ENCODE measurements around the gene NGRN.
"Not testable (repeated sequence)": the region's sequence is repeated elsewhere in the genome, so short reads cannot be mapped to it uniquely, and the experiment has no call there.

The NGRN gene

DNA sequence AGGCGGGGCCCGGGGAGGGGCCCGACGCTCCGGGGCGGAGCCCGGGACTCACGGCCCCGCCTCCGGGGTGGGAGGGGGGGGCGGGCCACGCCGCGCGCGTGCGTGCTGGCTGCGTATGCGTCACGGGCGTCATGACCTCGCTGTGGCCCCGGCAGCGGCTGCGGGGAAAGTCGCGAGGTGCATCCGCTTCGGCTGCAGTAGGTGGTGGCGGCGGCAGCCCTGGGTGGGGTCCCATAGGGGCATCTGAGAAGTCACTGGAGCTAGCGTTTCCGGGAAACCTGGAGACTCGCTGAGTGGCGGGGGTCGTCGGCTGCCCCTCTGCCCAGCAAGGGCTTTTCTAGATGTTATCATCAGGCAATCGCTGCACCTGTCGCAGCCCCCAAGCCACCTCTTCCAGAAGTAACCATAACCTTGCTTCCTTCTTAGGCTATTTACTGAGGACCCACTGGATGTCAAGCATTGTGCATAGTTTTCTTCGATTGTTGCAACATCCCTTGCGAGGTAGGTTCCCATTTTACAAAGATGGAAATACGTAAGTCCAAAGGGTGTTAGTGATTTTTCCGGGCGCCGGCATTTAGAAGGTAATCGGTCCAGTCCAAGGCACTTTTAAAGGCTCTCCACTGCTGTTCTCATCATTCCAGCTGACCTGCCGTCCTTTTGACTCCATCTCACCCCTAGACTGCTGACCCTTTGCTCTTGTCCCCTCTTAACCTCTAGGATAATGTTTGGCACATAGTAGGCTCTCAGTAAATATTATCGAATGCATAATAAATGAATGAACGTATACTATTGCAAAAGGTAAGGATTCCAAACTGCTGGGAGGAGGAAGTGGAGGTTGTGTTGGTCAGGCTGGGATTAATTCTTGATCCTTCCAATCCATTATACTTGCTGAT lies 31.1 kb upstream of the NGRN start, which contains the start of gene GDPGP1:
Gene GDPGP1 (plus strand): TSS at position 114 of the 893 bp plus-strand sequence. CDS start 6,700 bp downstream, outside the sequence.
- DNase-seq (ENCODE audit: low read depth in 2 of 2): no peak

DNA sequence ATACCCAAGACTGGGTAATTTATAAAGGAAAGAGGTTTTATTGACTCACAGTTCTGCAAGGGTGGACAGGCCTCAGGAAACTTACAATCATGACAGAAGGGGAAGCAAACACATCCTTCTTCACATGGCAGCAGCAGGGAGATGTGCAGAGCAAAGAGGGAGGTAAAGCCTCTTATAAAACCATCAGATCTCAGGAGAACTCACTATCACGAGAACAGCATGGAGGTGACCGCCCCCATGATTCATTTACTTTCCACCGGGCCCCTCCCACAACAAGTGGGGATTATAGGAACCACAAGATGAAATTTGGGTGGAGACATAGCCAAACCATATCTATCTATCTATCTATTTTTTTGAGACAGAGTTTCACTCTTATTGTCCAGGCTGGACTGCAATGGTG lies 26.1 kb upstream of the NGRN start:
- DNase-seq (ENCODE audit: low read depth in 2 of 2): no peak

DNA sequence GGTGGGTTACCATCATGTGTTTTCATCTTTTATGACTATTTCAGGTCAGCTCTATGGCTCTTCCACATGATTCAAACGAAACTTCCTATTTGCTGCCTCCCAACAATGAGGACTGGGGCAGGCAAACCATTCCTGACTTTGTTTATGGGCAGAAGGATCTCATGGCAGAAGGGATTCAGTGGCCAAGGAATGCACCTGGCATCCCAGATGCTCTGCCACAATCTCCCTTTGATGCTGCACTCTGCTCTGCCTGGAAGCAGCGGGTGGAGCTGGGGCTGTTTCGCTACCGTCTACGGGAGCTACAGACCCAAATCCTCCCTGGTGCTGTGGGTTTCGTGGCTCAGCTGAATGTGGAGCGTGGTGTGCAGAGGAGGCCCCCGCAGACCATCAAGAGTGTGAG lies 24.6 kb upstream of the NGRN start:
- no peak for DNase-seq (ENCODE audit: low read depth in 2 of 2)

DNA sequence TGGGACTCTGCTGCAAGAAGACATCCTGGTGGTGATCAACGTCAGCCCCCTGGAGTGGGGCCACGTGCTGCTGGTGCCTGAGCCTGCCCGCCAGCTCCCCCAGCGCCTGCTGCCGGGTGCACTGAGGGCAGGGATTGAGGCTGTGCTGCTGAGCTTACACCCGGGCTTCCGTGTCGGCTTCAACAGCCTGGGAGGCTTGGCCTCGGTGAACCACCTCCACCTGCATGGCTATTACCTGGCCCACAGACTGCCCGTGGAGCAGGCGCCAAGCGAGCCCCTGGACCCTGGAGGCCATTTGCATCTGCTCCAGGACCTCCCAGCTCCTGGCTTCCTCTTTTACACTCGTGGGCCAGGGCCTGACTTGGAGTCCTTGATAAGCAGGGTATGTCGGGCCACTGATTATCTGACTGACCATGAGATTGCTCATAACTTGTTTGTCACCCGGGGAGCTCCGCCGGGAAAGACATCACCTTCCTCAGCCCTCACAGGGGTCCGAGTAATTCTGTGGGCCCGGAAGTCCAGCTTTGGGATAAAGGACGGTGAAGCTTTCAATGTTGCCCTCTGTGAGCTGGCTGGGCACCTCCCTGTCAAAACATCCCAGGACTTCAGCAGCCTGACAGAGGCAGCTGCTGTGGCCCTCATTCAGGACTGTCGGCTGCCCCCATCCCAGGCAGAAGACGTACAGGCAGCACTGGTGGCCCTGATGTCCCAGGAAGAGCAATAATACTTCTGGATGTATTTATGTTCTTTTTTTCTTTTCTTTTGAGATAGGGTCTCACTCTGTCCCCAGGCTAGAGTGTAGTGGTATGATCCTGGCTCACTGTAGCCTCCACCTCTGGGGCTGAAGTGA lies 23.9 kb upstream of the NGRN start:
- DNase-seq (ENCODE audit: low read depth in 2 of 2): no peak

DNA sequence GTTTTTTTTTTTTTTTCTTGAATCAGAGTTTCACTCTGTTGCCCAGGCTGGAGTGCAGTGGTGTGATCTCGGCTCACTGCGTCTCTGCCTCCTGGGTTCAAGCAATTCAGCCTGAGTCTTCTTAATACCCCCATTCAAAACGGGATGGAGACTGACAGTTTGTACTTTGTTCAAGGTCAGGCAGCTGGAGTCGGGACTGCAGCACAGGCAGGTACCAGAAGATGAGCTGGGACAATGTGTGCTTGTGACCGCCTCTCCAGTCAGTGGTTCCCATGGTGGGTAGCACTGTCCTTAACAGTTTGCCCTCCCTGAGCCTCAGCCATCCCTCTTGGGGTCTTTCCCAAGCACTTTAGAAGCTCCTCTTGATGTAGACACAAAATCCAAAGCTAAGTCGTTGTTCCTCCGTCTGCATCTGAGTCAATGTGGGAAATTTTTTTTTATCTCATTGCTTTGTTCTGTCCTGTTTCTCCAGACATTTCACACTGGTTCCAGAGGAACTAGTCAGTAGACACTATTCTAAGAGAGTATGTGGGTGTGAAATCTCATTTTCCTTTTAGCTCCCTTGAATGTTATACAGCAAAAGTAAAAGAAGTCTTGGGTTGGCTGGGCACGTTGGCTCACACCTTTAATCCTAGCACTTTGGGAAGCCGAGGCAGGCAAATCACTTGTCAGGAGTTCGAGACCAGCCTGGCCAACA lies 21.4 kb upstream of the NGRN start:
- no peak for DNase-seq (ENCODE audit: low read depth in 2 of 2)

DNA sequence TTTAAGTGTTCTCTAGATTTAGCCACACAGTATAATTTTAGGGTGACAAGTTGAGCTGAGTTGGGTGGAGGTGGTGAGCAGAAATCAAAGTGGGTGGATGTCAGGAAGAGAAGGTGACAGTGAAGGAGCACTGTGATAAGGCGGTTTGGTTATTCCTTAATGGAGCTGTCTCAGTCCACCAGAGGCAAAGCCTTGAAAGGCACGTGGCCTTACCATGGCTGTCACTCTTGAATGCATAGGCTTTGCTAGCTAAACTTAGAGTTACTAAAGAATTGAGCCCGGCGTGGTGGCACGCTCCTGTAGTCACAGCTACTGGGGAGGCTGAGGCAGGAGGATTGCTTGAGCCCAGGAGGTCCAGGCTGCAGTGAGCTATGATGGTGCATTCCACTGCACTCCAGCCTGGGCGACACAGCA lies 16.7 kb upstream of the NGRN start:
- DNase-seq (ENCODE audit: low read depth in 2 of 2): no peak

DNA sequence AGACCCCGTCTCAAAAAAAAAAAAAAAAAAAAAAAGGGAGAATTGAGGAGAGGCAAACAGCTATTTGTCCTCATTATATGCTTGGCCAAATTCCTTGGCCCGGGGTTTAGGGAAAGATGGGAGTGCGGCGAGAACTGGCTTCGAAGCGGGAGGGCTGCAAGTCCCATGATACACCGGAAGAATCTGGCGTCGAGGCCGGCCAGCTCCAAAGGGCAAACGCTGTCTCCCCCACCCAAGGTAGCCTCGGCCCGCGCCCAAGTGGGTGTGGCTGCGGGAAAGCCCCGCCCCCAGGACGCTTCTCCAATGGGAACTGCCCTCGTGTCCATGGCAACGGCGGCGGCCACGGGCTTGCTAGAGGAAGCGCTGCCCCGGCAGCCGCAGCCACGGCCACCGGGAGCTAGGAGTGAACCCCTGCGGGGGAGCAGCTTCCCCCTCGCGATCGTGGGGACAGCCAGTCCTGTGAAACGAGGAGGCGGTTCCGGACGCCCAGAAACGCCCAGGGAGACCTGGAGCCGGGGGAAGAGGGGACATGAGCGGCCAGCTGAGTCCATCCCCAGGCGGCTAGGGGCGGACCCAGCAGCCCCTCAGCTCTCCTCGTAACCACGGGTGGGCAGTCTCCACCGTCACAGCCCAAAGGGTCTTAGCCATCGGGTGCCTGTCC lies 16.1 kb upstream of the NGRN start, which contains the start of gene TTLL13:
Gene TTLL13 (plus strand): TSS at position 354 of the 661 bp plus-strand sequence. CDS start 1,075 bp downstream, outside the sequence.
- DNase-seq (ENCODE audit: low read depth in 2 of 2): peak in 1 of 2 donors; percentile 57

DNA sequence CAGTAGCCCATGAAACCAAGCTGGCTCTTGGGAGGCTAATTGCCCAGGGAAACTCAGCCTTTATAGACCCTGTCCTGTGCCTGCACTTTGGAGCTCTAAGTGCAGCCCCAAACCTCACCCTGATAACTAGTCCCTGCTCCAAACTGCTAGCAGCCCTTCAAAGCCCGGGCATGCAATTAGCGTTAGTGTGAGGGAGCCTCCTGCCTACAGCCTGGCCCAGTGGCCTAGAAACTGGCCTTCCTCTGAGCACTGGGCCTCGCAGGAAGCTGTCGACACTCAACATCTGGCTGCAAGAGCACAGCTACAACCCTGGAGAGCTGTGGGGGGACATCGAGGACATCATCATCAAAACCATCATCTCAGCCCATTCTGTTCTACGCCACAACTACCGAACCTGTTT lies 7.7 kb upstream of the NGRN start:
- DNase-seq (ENCODE audit: low read depth in 2 of 2): no peak

DNA sequence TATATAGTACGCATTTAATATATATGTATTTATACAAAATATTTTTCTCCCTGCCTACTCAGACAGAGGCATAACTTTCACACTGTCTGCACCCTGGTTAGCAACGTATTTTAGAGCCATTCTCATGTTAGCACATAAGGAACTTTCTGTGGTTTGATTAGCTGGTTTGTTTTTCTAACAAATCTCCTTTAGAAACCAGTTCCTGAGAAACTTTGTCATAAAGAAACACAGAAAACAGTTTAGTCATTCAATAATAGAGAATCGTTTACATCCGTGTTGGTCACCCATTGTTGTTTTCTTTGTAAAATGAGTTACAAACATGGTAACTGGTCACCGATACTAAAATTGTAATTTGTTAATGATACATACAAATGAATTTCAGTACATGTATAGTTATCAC lies 5.9 kb upstream of the NGRN start:
- DNase-seq (ENCODE audit: low read depth in 2 of 2): no peak

DNA sequence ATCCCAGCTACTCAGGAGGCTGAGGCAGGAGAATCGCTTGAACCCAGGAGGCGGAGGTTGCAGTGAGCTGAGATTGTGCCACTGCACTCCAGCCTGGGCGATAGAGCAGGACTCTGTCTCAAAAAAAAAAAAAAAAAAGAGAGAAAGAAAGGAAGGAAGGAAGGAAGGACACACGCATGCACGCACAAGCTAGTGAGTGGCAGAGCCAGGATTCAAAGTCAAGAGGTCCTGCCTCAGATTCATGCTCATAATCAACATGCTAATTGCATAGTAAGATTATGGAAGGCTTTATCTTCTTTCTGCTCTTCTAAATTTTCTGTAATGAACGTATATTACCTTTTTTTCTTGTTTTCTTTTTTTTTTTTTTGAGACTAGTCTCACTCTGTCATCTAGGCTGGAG lies 4.7 kb upstream of the NGRN start:
- DNase-seq (ENCODE audit: low read depth in 2 of 2): not testable (repeated sequence)

DNA sequence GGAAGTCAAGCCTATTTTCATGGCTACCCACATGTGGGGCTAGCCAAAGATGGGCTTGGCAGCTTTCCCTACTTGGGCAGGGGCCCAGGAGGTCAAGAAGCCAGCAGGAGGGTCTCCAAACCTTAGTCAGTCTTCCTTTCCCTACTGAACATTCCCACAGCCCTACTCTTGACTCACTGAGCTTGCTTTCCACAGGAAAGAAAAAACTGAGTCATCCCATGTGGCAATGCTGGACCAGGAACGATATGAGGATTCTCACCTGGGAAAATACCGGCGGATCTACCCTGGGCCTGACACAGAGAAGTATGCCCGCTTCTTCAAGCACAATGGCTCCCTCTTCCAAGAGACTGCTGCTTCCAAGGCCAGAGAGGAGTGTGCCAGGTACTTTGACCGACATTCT lies 3.7 kb upstream of the NGRN start:
- DNase-seq (ENCODE audit: low read depth in 2 of 2): no peak

DNA sequence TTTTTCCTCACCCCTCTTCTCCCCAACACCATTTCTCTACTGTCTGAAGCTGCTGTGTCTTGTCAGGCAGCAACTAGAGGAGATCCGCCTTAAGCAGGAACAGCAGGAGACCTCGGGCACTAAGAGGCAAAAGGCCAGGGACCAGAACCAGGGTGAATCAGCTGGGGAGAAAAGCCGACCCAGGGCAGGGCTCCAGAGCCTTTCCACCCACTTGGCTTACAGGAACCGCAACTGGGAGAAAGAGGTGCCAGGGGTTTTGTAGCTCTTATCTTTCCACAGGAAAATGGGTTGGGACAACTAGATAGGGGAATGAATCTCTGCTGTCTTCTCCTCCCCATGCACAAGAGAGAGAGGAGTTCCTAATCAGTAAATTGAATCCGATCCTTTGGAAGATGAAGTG lies 3.0 kb upstream of the NGRN start:
- no peak for DNase-seq (ENCODE audit: low read depth in 2 of 2)

DNA sequence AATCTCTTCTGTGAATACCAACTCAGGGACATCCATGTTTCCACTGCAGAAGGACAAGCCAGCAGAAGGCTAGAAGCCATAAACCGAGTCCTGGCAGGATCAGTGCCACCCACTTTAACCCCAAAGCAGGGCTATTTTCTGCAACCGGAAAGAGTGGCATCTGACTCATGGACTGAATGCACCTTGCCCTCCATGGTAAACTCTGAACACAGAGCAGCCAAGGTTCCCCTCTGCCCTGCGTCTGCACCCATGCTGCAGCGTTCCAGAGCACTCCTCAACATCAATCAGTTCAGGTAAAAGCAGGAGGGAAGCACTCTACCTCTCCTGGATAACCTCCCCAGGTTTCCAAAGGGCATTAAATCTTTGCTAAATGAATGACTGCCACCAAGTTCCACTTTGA lies 801 bp upstream of the NGRN start:
- no peak for DNase-seq (ENCODE audit: low read depth in 2 of 2)

DNA sequence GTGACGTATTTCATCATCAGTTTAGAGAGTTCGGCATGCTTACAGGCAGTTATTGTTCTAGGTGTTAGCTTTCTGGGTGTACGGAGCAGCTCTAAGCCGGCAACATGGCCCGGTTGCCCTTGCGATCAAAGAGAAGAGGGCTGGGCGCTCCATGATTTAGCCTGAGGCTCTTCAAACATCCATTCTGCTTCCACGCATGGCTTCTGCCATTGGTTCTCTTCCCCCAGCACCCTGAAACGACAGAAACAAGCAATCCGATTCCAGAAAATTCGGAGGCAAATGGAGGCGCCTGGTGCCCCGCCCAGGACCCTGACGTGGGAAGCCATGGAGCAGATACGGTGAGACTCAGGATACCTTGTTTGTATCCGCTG lies 574 bp downstream of the NGRN start:
- no peak for DNase-seq (ENCODE audit: low read depth in 2 of 2)

DNA sequence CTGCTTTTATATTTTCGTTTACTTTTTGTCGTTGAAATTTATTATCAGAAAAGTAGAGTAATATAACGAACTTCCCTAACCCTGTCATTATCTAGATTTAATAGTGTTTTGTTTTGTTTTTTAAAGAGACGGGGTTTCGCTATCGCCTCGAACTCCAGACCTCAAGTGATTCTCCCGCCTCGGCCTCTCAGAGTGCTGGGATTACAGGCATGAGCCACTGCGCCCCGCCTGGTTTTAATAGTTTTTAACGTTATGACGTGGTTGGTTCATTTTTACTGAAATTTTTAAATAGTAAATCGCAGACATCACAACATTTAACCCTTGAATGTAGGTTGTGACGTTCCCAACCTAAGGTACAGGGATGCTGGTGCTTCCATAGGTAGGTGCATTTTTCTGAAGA lies 1.0 kb downstream of the NGRN start:
- DNase-seq (ENCODE audit: low read depth in 2 of 2): no peak

DNA sequence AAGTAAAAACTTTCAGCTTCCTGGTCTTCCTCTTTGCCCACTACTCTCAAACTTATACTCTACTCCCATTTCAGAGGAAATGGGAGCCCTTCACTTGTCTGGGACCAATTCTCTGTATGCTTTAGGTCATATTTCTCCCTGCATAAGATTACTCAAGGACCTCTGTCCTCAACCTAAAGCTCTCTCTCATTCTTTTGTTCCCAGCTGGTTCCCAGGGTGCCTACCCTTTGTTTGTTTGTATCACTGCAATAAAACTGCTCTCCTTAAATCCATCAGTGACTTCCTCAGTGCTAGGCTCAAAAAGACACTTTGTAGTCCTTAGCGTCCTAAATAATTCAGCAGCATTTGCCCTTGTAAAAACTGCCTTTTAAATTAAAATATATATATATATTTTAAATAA lies 2.9 kb downstream of the NGRN start:
- no peak for DNase-seq (ENCODE audit: low read depth in 2 of 2)

DNA sequence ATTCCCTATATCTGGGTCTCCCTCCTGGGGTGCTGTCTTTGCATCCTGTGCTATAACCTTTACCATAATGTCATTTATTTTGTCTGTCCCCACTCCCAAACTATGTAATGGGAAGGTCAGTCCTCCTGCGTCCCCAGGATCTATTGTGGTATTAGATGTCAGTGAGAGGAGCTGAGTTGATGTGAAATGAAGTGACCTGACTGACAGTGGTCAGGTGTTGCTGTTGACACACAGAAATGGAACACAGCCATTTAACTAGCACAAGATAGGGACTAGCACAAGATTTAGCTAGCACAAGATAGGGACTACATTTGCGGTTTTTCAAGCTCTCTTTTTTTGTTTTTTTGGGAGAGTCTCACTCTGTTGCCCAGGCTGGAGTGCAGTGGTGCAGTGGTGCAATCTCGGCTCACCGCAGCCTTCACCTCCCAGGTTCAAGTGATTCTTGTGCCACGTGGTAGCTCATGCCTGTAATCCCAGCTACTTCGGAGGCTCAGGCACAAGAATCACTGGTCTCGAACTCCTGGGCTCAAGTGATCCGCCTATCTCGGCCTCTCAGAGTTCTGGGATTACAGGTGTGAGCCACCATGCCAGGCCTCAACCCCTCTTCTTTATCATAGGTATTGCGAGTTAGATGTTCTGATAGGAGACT lies 5.2 kb downstream of the NGRN start:
- no peak for DNase-seq (ENCODE audit: low read depth in 2 of 2)

DNA sequence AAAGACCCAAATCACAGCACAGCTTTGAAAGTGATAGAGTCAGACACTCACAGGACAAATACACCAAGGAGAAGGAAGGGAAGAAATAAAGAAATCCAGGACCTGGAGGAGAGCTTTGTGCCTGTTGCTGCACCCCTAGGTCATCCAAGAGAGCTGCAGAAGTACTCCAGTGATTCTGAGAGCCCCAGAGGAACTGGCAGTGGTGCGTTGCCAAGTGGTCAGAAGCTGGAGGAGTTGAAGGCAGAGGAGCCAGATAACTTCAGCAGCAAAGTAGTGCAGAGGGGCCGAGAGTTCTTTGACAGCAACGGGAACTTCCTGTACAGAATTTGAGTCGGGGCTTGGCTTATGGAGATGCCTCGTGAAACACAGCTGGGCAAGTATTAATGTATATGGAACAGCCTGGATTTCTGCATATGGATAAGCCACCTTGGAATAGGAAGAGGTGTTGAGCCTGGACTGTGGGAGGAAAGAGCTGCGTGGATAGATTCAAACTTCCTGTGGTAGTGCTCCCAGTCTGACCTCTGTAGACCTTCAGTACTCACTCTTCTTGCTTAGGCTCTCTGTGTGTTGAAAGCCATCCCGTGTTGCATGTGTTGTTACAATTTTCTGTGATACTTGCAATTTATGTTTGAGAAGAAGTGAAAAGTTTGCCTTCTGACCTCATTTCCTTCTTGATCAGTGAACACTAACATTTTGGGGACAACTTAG lies 6.1 kb downstream of the NGRN start:
- no peak for DNase-seq (ENCODE audit: low read depth in 2 of 2)

DNA sequence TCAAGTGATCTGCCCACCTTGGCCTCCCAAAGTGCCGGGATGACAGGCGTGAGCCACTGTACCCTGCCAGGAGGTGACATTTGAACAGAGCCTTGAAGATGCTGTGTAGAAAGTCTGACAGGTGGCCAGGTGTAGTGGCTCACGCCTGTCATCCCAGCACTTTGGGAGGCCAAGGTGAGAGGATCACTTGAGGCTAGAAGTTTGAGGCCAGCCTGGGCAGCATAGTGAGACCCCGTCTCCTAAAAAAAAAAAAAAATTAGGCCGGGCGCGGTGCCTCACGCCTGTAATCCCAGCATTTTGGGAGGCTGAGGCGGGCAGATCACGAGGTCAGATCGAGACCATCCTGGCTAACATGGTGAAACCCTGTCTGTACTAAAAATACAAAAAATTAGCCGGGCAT lies 13.0 kb downstream of the NGRN start:
- DNase-seq (ENCODE audit: low read depth in 2 of 2): not testable (repeated sequence)

DNA sequence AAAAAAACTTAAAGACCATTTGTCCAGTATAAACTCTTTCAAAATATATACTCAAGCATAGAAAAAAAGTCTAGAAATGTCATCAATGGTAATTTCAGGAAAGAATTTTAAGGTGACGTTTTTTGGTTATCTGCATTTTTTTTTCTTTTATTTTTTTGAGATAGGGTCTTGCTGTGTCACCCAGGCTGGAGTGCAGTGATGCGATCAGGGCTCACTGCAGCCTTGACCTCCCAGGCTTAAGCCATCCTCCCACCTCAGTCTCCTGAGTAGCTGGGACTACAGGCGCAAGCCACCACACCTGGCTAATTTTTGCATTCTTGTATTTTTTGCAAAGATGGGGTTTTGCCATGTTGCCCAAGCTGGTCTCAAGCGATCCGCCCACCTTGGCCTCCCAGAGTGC lies 15.3 kb downstream of the NGRN start:
- not testable (repeated sequence) for DNase-seq (ENCODE audit: low read depth in 2 of 2)
